C4-2B (cell line): ENCODE data around the gene PPL.
"Not testable (repeated sequence)": the region's sequence is repeated elsewhere in the genome, so short reads cannot be mapped to it uniquely, and the experiment has no call there.

Experiments used
- H3K27ac ChIP-seq: fragments of 450-650 bp; 2 replicates; pipeline ENCODE4 v1.5.1; 2017
- CTCF ChIP-seq: fragments of 450-650 bp; conservative IDR thresholded peaks from 2 replicates; pipeline ENCODE4 v1.5.1; 2017; ENCODE audit warnings: mild to moderate bottlenecking
- ZFX ChIP-seq: fragments of 450-650 bp; IDR thresholded peaks from 2 replicates; pipeline ENCODE4 v1.6.1; 2017

The PPL gene

DNA sequence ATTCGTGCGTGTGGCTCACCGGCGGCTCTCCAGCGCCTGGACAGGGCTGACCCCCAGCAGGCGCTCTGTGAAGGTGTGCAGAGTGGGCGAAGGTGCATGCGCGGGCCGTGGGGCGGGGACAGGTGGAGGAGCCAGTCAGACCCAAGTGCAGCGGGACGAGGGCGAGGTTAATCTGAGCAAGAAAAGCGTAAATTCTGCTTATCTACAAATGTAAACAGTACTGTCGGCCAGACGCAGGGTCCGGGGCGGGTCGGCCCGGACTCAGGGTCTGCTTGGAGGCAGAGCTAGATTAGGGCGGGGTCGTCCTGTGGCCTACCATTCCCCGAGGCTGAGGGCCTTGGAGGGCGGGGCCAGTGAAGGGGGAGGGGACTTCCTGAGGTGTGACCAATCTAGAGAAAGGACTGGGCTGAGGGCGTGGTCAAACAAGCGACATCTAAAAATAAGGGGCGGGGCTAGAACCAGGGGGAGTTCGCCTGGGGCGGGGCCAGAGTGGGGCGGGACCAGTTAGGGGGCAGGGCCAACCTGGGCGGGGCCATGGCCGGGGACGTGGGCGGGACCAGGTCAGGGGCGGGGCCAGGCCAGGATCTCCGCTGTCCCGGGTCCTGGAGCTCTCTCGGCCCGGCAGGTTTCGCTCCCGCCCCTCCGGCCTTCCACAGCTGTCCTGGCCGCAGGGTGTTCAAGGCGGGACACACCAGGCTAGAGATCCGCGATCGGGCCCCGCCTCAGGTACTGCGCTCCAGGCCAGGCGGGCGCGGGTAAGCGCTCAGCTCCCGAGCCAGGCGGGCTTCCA is 21.0 kb upstream of the PPL start, which contains the start of gene SEC14L5:
TSS of gene SEC14L5 (plus strand) at position 611 of the 790 bp plus-strand sequence. CDS start 994 bp downstream, outside the sequence.
- TF ChIP-seq ZFX, result no peak
- no peak; the same call in 1 of the 2 replicates for TF ChIP-seq CTCF
- H3K27ac ChIP-seq, result peak within 1 kb of the TSS; percentile 62

DNA sequence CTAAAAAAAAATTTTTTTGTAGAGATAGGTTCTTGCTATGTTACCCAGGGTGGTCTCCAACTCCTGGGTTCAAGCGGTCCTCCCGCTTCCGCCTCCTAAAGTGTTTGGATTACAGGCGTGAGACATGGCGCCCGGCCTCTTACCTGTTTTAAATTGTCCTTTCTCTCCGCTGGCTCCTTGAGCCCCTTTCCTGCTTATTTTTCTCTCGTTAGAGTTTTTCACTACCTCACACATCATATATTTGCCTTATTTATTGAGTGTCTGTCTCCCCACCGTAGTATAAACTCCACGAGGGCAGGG is 20.4 kb upstream of the PPL start:
- H3K27ac ChIP-seq, result peak overlapping the region; percentile 62
- no peak for TF ChIP-seq CTCF
- no peak for TF ChIP-seq ZFX

GRCh38 chr16:4954714-4955113 is 17.8 kb upstream of the PPL start:
- no peak for TF ChIP-seq CTCF
- no peak for TF ChIP-seq ZFX
- no peak overlapping the region for H3K27ac ChIP-seq

DNA sequence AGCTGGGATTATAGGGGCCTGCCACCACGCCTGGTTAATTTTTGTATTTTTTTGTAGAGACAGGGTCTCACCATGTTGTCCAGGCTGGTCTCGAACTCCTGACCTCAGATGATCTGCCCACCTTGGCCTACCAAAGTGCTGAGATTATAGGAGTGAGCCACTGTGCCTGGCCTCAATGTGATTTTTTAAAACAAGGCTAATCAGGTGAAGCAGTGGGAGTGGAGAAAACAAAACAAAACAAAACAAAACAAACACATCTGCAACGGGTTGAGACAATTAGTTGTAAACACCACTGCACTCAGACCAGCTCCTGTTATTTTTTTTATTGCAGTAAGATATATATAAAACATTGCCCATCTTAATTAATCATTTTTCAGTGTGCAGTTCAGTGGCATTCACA is 14.6 kb upstream of the PPL start:
- H3K27ac ChIP-seq, result not testable (repeated sequence)

- no peak overlapping the region for H3K27ac ChIP-seq
- TF ChIP-seq ZFX (no peak), CTCF (no peak)
Observed at GRCh38 chr16:4949986-4950385, 13.0 kb upstream of the PPL start.

- H3K27ac ChIP-seq, result no peak overlapping the region
- no peak for TF ChIP-seq CTCF
- TF ChIP-seq ZFX, result no peak
Observed at GRCh38 chr16:4948903-4949766, 12.2 kb upstream of the PPL start.

DNA sequence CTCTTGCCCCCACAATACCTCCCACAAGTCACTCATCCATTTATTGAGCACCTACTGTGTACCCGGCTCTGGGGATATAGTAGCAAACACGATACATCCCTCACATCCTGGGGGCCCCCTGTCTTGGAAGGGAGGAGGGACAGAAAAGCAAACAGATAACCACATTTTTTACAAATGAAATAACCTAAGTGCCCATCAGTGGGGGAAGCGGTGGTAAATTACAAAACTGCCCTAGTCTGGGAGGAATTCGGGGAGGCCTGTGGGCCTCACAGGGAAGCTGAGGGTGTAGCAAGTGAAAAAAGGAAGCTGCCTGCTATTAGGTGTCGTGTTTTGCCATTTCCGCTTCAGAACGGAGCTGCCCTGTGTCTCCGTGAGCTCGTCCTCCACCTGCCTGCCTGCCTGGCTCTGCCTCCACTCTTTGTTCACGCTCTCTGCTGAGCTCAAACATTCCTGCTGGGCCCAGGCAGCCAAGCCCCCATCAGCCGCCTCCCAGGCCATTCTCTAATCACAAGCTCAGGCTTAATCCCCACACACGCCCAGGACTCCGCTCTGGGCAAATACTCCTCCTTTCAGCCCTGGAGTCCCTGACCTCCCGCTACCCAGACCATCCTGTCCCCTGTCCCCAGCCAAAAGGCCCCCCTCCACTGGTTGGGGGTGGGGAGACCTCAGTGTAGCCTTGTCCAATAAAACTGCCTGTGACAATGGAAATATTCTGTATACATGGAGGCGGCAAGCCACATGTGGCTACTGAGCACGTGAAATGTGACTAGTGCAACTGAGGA is 11.0 kb upstream of the PPL start:
- H3K27ac ChIP-seq, result no peak overlapping the region
- no peak for TF ChIP-seq CTCF
- TF ChIP-seq ZFX, result no peak
